K562 (cell line): Measurements from ENCODE around the gene KCNC3. TPM values are rescaled to one million over a fixed set of nuclear protein-coding genes. Genes with fewer than 3 reads are reported as not detected.

Experiments used
- ATAC-seq: fragments of 200-7000 bp; cut with Tn5 transposase; 3 replicates; pipeline ENCODE4 v1.9.1; 2020; ENCODE audit warnings: moderate library complexity
- BruUV-seq: library from RNA; stranded (reverse); fragments of 400-500 nt; replicated peaks from 2 replicates; lab custom pipeline; 2021; lab: Mats Ljungman, UMichigan
- CTCF ChIA-PET: fragments of 300-600 bp; formaldehyde crosslinking; extraction: SDS; loops from one replicate; lab custom pipeline; 2021; ENCODE audit warnings: low intra/inter-chr PET ratio; lab: Yijun Ruan, JAX
- POLR2A ChIA-PET: fragments of 300-600, 350-650 bp; sonication (Branson Sonifier 250); formaldehyde crosslinking; extraction: SDS; loops from one replicate; lab custom pipeline; 2021; ENCODE audit warnings: antibody characterized with exemption, inconsistent platforms; lab: Yijun Ruan, JAX
- DNase-seq, 4 experiments: peaks; one replicate each; pipeline versions ENCODE4 v3.0.0 to v3.0.0-alpha.2; 2011 to 2018; ENCODE audit warnings: low spot score in 3 of 4, mixed read lengths in 3 of 4; ENCODE audit errors: extremely low read depth in 1 of 4
- FAIRE-seq: peaks from 2 replicates; lab custom pipeline; 2011; peaks lifted over from hg19 to GRCh38; lab: Jason Lieb, UNC
- H2AFZ ChIP-seq: 2 replicates; pipeline ENCODE4 v1.6.0; 2011; ENCODE audit warnings: low read depth, low read length, control low read depth, inconsistent platforms
- H3K27ac ChIP-seq: fragments of 200-600 bp; 3 replicates; pipeline ENCODE4 v1.8.0; 2011; ENCODE audit warnings: low read depth, mild to moderate bottlenecking, control low read depth, inconsistent platforms, low read length, moderate library complexity, mixed read lengths; ENCODE audit errors: extremely low read depth
- H3K27me3 ChIP-seq, 2 experiments: fragments of 300-600 bp in 1 of 2; 2 replicates in 1 of 2; 3 replicates in 1 of 2; pipeline versions ENCODE4 v1.6.0 to v1.8.0; 2011; ENCODE audit warnings: inconsistent platforms in 2 of 2, low read length in 2 of 2, mild to moderate bottlenecking in 1 of 2, mixed read lengths in 1 of 2, moderate library complexity in 1 of 2; ENCODE audit not compliant: control insufficient read depth in 2 of 2, insufficient read depth in 2 of 2
- H3K36me3 ChIP-seq: fragments of 300-600 bp; 3 replicates; pipeline ENCODE4 v1.8.0; 2011; ENCODE audit warnings: mild to moderate bottlenecking, low read length, inconsistent platforms; ENCODE audit not compliant: control insufficient read depth, insufficient read depth
- H3K4me1 ChIP-seq, 2 experiments: fragments of 200-600 bp in 1 of 2; replicated peaks in 1 of 2; 2 replicates in 1 of 2; 3 replicates in 1 of 2; pipeline versions ENCODE4 v1.5.1 to v1.8.0; 2011; ENCODE audit warnings: inconsistent platforms in 2 of 2, low read length in 2 of 2, mild to moderate bottlenecking in 1 of 2, mixed read lengths in 1 of 2, moderate library complexity in 1 of 2; ENCODE audit not compliant: control insufficient read depth in 2 of 2, insufficient read depth in 2 of 2
- H3K4me2 ChIP-seq: 2 replicates; pipeline ENCODE4 v1.6.1; 2011; ENCODE audit warnings: low read length, control low read depth, inconsistent platforms, mixed read lengths; ENCODE audit not compliant: insufficient read depth
- H3K4me3 ChIP-seq: fragments of 200-600 bp; sonication (generic), shearing (Covaris generic); 2 replicates; pipeline ENCODE4 v1.5.1; 2016; ENCODE audit warnings: control low read depth, inconsistent platforms
- H3K79me2 ChIP-seq: fragments of 200-600 bp; 3 replicates; pipeline ENCODE4 v1.8.0; 2011; ENCODE audit warnings: low read length, inconsistent platforms; ENCODE audit not compliant: control insufficient read depth, insufficient read depth
- H3K9ac ChIP-seq, 2 experiments: 2 replicates each; pipeline versions ENCODE4 v1.6.0 to v1.6.1; 2011; ENCODE audit warnings: low read depth in 2 of 2, low read length in 2 of 2, control low read depth in 1 of 2, inconsistent platforms in 1 of 2, mild to moderate bottlenecking in 1 of 2, mixed read lengths in 1 of 2; ENCODE audit not compliant: insufficient read depth in 1 of 2
- H3K9me1 ChIP-seq: one replicate; pipeline ENCODE4 v1.6.0; 2011; ENCODE audit warnings: inconsistent platforms, mild to moderate bottlenecking, low read length, moderate library complexity; ENCODE audit not compliant: control insufficient read depth, insufficient read depth
- H3K9me3 ChIP-seq: replicated peaks from 2 replicates; pipeline ENCODE4 v1.5.1; 2011; ENCODE audit warnings: low read depth, low read length, inconsistent platforms; ENCODE audit not compliant: control insufficient read depth, insufficient read depth
- H4K20me1 ChIP-seq: replicated peaks from 2 replicates; pipeline ENCODE4 v1.6.1; 2011; ENCODE audit warnings: low read length, inconsistent platforms, mixed read lengths; ENCODE audit not compliant: control insufficient read depth, insufficient read depth
- ATF3 ChIP-seq, 2 experiments: fragments of 450-650 bp in 1 of 2; sonication (generic) in 1 of 2; formaldehyde crosslinking in 1 of 2; IDR thresholded peaks in 1 of 2; conservative IDR thresholded peaks in 1 of 2; 2 replicates each; pipeline versions ENCODE4 v1.6.1 to v1.8.1; 2016 to 2023; ENCODE audit warnings: mild to moderate bottlenecking in 2 of 2, moderate library complexity in 2 of 2, inconsistent platforms in 1 of 2, missing genetic modification reagents in 1 of 2
- E2F1 ChIP-seq: sonication (generic); formaldehyde crosslinking; IDR thresholded peaks from 2 replicates; pipeline ENCODE4 v1.8.1; 2023; ENCODE audit warnings: mild to moderate bottlenecking, missing genetic modification reagents, moderate library complexity
- E2F5 ChIP-seq: sonication (generic); formaldehyde crosslinking; IDR thresholded peaks from 2 replicates; pipeline ENCODE4 v1.8.0; 2022; ENCODE audit warnings: mild to moderate bottlenecking, missing genetic modification reagents
- GABPB1 ChIP-seq: sonication (generic); formaldehyde crosslinking; IDR thresholded peaks from 2 replicates; pipeline ENCODE4 v1.8.0; 2022; ENCODE audit warnings: mild to moderate bottlenecking, missing genetic modification reagents
- HMG20A ChIP-seq: fragments of 450-650 bp; formaldehyde crosslinking; conservative IDR thresholded peaks from 2 replicates; pipeline ENCODE4 v1.4.0; 2020; ENCODE audit warnings: mild to moderate bottlenecking, mixed read lengths
- LCOR ChIP-seq: sonication (generic); formaldehyde crosslinking; IDR thresholded peaks from 2 replicates; pipeline ENCODE4 v1.8.0; 2022; ENCODE audit warnings: mild to moderate bottlenecking, missing genetic modification reagents
- LEF1 ChIP-seq: fragments of 450-650 bp; IDR thresholded peaks from 2 replicates; pipeline ENCODE4 v1.6.1; 2016; ENCODE audit warnings: mild to moderate bottlenecking
- NEUROD1 ChIP-seq: fragments of 150-350 bp; IDR thresholded peaks from 2 replicates; pipeline ENCODE4 v1.6.1; 2014; ENCODE audit warnings: borderline replicate concordance, low read length, low read depth; ENCODE audit not compliant: partially characterized antibody
- PCBP2 ChIP-seq: fragments of 200-400 bp; formaldehyde crosslinking; IDR thresholded peaks from 2 replicates; pipeline ENCODE4 v1.6.1; 2018; ENCODE audit warnings: low read length, low read depth, mild to moderate bottlenecking, moderate library complexity; ENCODE audit not compliant: poor library complexity, severe bottlenecking
- PRMT5 ChIP-seq: sonication (generic); formaldehyde crosslinking; IDR thresholded peaks from 2 replicates; pipeline ENCODE4 v1.5.0; 2020; ENCODE audit warnings: missing genetic modification reagents
- PTRF ChIP-seq: fragments of 450-650 bp; IDR thresholded peaks from 2 replicates; pipeline ENCODE4 v1.6.1; 2016; ENCODE audit warnings: mild to moderate bottlenecking, missing genetic modification characterization, missing compliant biosample characterization
- PTTG1 ChIP-seq: fragments of 450-650 bp; IDR thresholded peaks from 2 replicates; pipeline ENCODE4 v1.6.1; 2016; ENCODE audit warnings: low read depth, mild to moderate bottlenecking, missing genetic modification characterization, missing compliant biosample characterization
- SMARCA4 ChIP-seq: fragments of 450-650 bp; IDR thresholded peaks from 2 replicates; pipeline ENCODE4 v1.6.1; 2016
- TAL1 ChIP-seq: fragments of 450-650 bp; IDR thresholded peaks from 2 replicates; pipeline ENCODE4 v1.6.1; 2016; ENCODE audit warnings: mild to moderate bottlenecking
- TCF7L2 ChIP-seq: fragments of 150-350 bp; IDR thresholded peaks from 2 replicates; pipeline ENCODE4 v1.6.1; 2016; ENCODE audit warnings: low read depth, mild to moderate bottlenecking, low read length, moderate library complexity
- U2AF2 ChIP-seq: fragments of 200-400 bp; formaldehyde crosslinking; optimal IDR thresholded peaks from 2 replicates; pipeline ENCODE3; 2017; ENCODE audit warnings: low read depth, mild to moderate bottlenecking, low read length
- XRCC4 ChIP-seq: IDR thresholded peaks from one replicate; pipeline ENCODE4 v1.6.1; 2011; ENCODE audit not compliant: insufficient read depth, insufficient read length; ENCODE audit errors: extremely low read depth
- ZBTB5 ChIP-seq: fragments of 450-650 bp; IDR thresholded peaks from 2 replicates; pipeline ENCODE4 v1.6.1; 2017; ENCODE audit warnings: antibody characterized with exemption
- WGBS: fragments of 100-300 bp; shearing (Covaris generic); methylation state at CpG from one replicate; pipeline ENCODE4 v1.1.6; 2016; ENCODE audit warnings: low coverage, mixed read lengths; ENCODE audit not compliant: insufficient coverage; ENCODE audit errors: missing lambda C conversion rate; 5-methylcytosine and 5-hydroxymethylcytosine counted together
- in situ Hi-C: fragments of 300-500 bp; cut with MboI; formaldehyde crosslinking; loops from 4 replicates; pipeline ENCODE4 v1.15.0; 2018; ENCODE audit warnings: inconsistent platforms, mixed read lengths
- intact Hi-C: fragments of 100-400 bp; cut with micrococcal nuclease; formaldehyde crosslinking; loops from 2 replicates; pipeline ENCODE4 v1.14.2; 2022
- polyA plus RNA-seq, 8 experiments: library from polyadenylated mRNA; depleted of rRNA in 4 of 8; stranded (reverse) in 5 of 8; unstranded in 3 of 8; fragments of >200 nt; fragmentation: Nextera tagmentation in 2 of 8; fragmentation: Illumina TruSeq in 1 of 8; extraction: Ambion mirVana in 2 of 8; extraction: Trizol in 1 of 8; gene quantifications; 2 replicates each; pipeline versions ENCODE4 v1.2.1 to v1.2.3, GENCODE V29; 2011 to 2014; ENCODE audit warnings: inconsistent platforms in 1 of 8, missing spikeins in 1 of 8
- total RNA-seq, 7 experiments: library from RNA; depleted of rRNA in 6 of 7; stranded (reverse); fragments of >200 nt in 6 of 7; fragmentation: Illumina TruSeq in 2 of 7; extraction: Trizol in 2 of 7; gene quantifications; 2 replicates each; pipeline versions ENCODE4 v1.2.1 to v1.2.3, GENCODE V29; 2011 to 2021; ENCODE audit warnings: low replicate concordance in 1 of 7

The KCNC3 gene
- total and polyA plus RNA-seq, 9 of the 15 experiments (the other 6 are each of a cell fraction or from before 2014, with no cell fraction given), result 0.03 to 26.2 (median 2.0) TPM

GRCh38 chr19:50272263-50272897 lies 56.8 kb downstream of the KCNC3 start:
- 44% methylated on average over 13 of the region's 14 CpGs for WGBS
- POLR2A ChIA-PET, result interaction anchor here (0.5 kb wide), 1 partner anchor 89 kb away, joined by 3 read pairs; no protein-coding TSS in a partner anchor
- Histone ChIP-seq H4K20me1 (no peaks in the 10 kb centered on the region), H3K27me3 (peaks cover 0 to 21% of the 10 kb centered on the region in 2 experiments; a peak in 4 of 5 replicates), H3K4me2 (no peak overlapping the region), H3K27ac (no peak overlapping the region), H3K79me2 (no peaks in the 10 kb centered on the region), H3K9me3 (no peaks in the 10 kb centered on the region), H3K9me1 (peaks cover 5% of the 10 kb centered on the region), H2AFZ (no peak overlapping the region), H3K4me1 (peaks cover 18 to 36% of the 10 kb centered on the region in 2 experiments; a peak in 4 of 5 replicates), H3K4me3 (no peak overlapping the region), H3K9ac (no peak overlapping the region), H3K36me3 (no peaks in the 10 kb centered on the region)
- intact Hi-C loops (no loop called here), in situ Hi-C loops (no loop called here)
- DNase-seq (no peak), FAIRE-seq (no peak), ATAC-seq (no peak)
- CTCF ChIA-PET, result no interaction called here
- BruUV-seq, result no TSS peak
- TF ChIP-seq HMG20A, result no peak
- TF ChIP-seq E2F1 (CRISPR knock-in tag), result no peak
- no peak for TF ChIP-seq XRCC4
- TF ChIP-seq E2F5, result no peak
- no peak for TF ChIP-seq PTRF (tag)
- no peak for TF ChIP-seq GABPB1 (CRISPR knock-in tag)
- TF ChIP-seq NEUROD1, result no peak
- no peak for TF ChIP-seq ATF3 (IDR thresholded peaks at IDR 0.05)
- TF ChIP-seq ATF3 (CRISPR knock-in tag; conservative IDR thresholded peaks at IDR 0.05), result no peak
- no peak for TF ChIP-seq PCBP2
- TF ChIP-seq LCOR (CRISPR knock-in tag), result no peak
- TF ChIP-seq TAL1, result no peak
- TF ChIP-seq SMARCA4, result no peak
- TF ChIP-seq LEF1, result no peak
- no peak for TF ChIP-seq ZBTB5
- no peak for TF ChIP-seq PRMT5 (CRISPR knock-in tag)
- no peak for TF ChIP-seq TCF7L2
- TF ChIP-seq PTTG1, result no peak
- no peak for TF ChIP-seq U2AF2
